Measurements from ENCODE around the gene TMUB1.

The TMUB1 gene

DNA sequence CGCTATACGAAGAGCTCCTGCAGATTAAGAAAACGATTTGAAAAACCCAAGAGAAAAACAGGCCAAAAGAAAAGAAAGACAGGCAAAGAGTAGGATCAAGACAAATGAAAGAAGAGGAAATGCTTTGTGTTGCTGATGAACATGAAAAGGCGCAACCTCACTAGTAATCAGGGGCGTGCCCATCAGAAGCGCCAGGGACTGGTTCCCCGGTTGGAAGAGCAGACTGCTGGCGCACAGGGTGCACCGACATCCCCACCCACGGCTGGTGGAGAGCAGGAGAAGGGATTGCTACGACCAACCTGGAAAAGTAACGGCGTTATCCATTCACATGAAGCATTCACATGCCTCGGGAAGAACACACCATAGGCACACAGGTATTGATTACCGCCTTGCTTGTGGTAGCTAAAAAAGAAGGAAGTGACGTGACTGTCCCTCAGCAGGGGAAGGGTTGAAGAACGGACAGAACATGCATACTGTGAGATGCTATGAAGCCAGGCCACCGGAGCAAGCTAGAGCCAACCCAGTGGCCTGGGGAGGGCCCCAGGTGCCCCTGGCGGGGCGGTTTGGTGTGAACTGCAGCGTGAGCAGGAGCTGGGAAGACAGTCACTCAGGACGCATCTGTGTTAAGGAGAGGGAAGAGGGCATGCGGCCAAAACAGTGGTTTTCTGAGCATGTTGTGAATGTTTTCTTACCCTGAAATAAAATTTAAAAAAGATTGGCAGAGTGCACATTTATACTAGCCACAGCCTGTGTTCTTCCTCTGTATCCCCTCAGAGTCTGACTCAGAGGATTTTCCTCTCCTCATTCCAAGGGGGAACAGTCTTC lies 21.3 kb upstream of the TMUB1 start:
- Histone ChIP-seq H3K9ac (ENCODE audit: low read length in 5 of 5) (no peak overlapping the region), H3K4me3 (ENCODE audit: low read depth in 1 of 5, low read length in 5 of 5) (no peak overlapping the region), H3K27ac (ENCODE audit: low read depth, low read length) (no peak overlapping the region), H3K9me3 (ENCODE audit: control insufficient read depth in 5 of 5, low read length in 5 of 5) (no peaks in the 10 kb centered on the region), H3K36me3 (ENCODE audit: control insufficient read depth in 5 of 5, insufficient read depth in 5 of 5, low read length in 5 of 5) (peaks cover 0 to 19% (median 7%) of the 10 kb centered on the region in 5 donors), H3K4me1 (ENCODE audit: control insufficient read depth in 5 of 5, insufficient read depth in 5 of 5, low read length in 5 of 5) (peaks cover 2 to 38% (median 24%) of the 10 kb centered on the region in 5 donors), H3K27me3 (ENCODE audit: control insufficient read depth in 5 of 5, insufficient read depth in 4 of 5, low read length in 5 of 5) (no peaks in the 10 kb centered on the region)

DNA sequence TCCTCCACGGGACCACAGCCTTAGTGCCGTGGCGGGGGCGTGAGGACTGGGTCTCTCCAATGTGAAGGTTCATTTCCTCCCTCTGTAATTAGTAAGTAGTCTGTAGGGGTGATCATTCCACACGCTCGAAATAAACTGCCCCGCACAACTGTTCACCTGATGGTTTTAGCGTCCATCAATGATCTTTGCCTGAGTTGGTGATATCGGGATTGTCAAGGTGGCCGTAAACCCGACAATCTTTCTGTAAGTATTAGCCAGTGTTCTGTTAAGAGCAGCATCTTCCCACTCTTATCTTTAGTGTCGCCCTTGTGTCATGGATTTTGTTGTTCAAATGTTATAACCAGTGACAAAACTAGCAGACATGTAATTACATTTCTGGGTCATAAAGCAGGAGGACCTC lies 20.7 kb upstream of the TMUB1 start:
- H3K36me3 ChIP-seq (ENCODE audit: control insufficient read depth in 5 of 5, insufficient read depth in 5 of 5, low read length in 5 of 5): peaks cover 0 to 19% (median 7%) of the 10 kb centered on the region in 5 donors
- H3K27me3 ChIP-seq (ENCODE audit: control insufficient read depth in 5 of 5, insufficient read depth in 4 of 5, low read length in 5 of 5): no peaks in the 10 kb centered on the region
- no peak overlapping the region for H3K4me3 ChIP-seq (ENCODE audit: low read depth in 1 of 5, low read length in 5 of 5)
- no peak overlapping the region for H3K27ac ChIP-seq (ENCODE audit: low read depth, low read length)
- H3K9me3 ChIP-seq (ENCODE audit: control insufficient read depth in 5 of 5, low read length in 5 of 5): no peaks in the 10 kb centered on the region
- peaks cover 2 to 36% (median 27%) of the 10 kb centered on the region in 5 donors for H3K4me1 ChIP-seq (ENCODE audit: control insufficient read depth in 5 of 5, insufficient read depth in 5 of 5, low read length in 5 of 5)
- H3K9ac ChIP-seq (ENCODE audit: low read length in 5 of 5): no peak overlapping the region

DNA sequence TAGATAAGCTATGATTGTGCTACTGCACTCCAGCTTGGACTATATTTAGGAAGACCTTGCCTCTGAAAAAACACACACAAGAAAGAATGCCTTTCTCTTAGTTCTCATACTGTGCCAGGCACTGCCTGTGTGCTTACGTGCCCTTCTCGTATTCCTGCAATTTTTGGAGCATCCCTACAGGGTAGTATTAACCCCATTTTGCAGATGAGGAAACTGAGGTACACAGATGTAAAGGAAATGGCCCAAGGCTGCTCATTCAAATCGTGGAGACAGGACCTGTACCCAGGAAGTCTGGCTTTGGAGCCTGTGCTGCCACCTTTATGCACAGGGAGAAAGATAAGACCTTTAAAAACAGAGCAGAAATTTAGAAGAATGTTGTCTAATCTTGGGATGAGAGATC lies 19.7 kb upstream of the TMUB1 start:
- Histone ChIP-seq H3K4me1 (ENCODE audit: control insufficient read depth in 5 of 5, insufficient read depth in 5 of 5, low read length in 5 of 5) (peaks cover 2 to 33% (median 27%) of the 10 kb centered on the region in 5 donors), H3K36me3 (ENCODE audit: control insufficient read depth in 5 of 5, insufficient read depth in 5 of 5, low read length in 5 of 5) (peaks cover 0 to 19% (median 7%) of the 10 kb centered on the region in 5 donors), H3K4me3 (ENCODE audit: low read depth in 1 of 5, low read length in 5 of 5) (no peak overlapping the region), H3K27me3 (ENCODE audit: control insufficient read depth in 5 of 5, insufficient read depth in 4 of 5, low read length in 5 of 5) (no peaks in the 10 kb centered on the region), H3K27ac (ENCODE audit: low read depth, low read length) (no peak overlapping the region), H3K9me3 (ENCODE audit: control insufficient read depth in 5 of 5, low read length in 5 of 5) (no peaks in the 10 kb centered on the region), H3K9ac (ENCODE audit: low read length in 5 of 5) (no peak overlapping the region)

DNA sequence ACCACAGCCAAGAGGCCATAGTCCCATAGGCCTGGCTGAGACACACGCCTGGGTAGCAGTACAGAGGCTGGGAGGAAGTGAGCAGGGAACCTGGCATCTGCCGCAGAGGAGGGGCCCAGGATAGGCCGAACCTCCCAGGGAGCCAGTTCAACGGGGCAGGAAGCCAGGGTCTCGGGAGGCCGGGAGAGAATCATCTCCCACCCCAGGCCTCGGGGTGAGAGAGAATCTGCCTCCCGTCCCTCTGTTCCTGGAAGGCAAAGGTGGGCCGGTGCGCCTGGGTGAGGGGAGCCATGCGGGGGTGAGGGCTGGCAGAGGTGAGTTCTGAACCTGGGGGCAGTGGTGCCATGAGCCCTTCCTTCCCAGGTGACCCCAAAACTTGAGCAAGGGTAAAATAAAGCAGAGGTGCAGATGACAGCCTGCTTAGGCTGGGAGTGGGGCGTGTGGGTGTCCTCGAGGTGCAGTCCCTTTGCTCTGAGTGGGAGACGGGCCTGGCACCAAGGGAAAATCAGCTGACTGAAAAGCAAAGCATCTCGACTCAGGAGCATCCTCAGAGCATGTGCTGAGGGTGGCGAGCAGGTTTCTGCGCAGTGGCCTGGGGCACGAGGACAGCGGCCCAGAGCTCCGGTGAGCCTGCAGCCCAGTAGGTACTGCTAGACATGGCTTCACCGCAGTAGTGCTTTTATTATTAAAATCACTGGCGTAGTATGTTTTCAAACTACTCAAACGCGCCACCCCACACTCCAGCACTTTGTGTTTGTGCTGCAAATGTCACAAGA lies 18.5 kb upstream of the TMUB1 start:
- Histone ChIP-seq H3K4me1 (ENCODE audit: control insufficient read depth in 5 of 5, insufficient read depth in 5 of 5, low read length in 5 of 5) (peaks cover 2 to 30% (median 25%) of the 10 kb centered on the region in 5 donors), H3K27ac (ENCODE audit: low read depth, low read length) (no peak overlapping the region), H3K9ac (ENCODE audit: low read length in 5 of 5) (peak overlapping the region in 1 of 5 donors; percentile 47), H3K27me3 (ENCODE audit: control insufficient read depth in 5 of 5, insufficient read depth in 4 of 5, low read length in 5 of 5) (no peaks in the 10 kb centered on the region), H3K9me3 (ENCODE audit: control insufficient read depth in 5 of 5, low read length in 5 of 5) (no peaks in the 10 kb centered on the region), H3K4me3 (ENCODE audit: low read depth in 1 of 5, low read length in 5 of 5) (no peak overlapping the region), H3K36me3 (ENCODE audit: control insufficient read depth in 5 of 5, insufficient read depth in 5 of 5, low read length in 5 of 5) (peaks cover 0 to 19% (median 7%) of the 10 kb centered on the region in 5 donors)

DNA sequence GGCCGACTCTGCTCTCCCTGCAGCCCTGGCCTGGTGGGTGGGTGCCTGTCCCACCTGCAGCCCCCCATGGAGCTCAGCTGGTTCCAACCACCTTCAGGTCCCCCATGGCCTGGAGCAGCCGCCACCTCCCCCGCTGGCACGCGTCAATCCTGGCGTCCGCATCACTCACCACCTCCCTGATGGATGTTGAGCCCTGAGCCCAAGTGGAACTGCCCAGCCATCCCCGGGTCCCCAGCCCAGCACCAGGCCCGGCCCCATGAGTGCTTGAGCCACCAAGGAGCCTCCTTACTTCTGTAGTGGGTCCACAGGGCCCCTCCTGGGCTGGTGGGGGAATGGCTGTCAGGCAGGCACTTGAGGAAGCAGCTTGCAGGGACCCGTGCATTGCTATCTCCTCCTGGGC lies 17.6 kb upstream of the TMUB1 start:
- H3K9ac ChIP-seq (ENCODE audit: low read length in 5 of 5): peak overlapping the region in 2 of 5 donors; percentile 32 to 47
- H3K27ac ChIP-seq (ENCODE audit: low read depth, low read length): no peak overlapping the region
- H3K36me3 ChIP-seq (ENCODE audit: control insufficient read depth in 5 of 5, insufficient read depth in 5 of 5, low read length in 5 of 5): peaks cover 0 to 14% (median 2%) of the 10 kb centered on the region in 5 donors
- H3K4me3 ChIP-seq (ENCODE audit: low read depth in 1 of 5, low read length in 5 of 5): no peak overlapping the region
- H3K4me1 ChIP-seq (ENCODE audit: control insufficient read depth in 5 of 5, insufficient read depth in 5 of 5, low read length in 5 of 5): peaks cover 2 to 33% (median 25%) of the 10 kb centered on the region in 5 donors
- no peaks in the 10 kb centered on the region for H3K27me3 ChIP-seq (ENCODE audit: control insufficient read depth in 5 of 5, insufficient read depth in 4 of 5, low read length in 5 of 5)
- no peaks in the 10 kb centered on the region for H3K9me3 ChIP-seq (ENCODE audit: control insufficient read depth in 5 of 5, low read length in 5 of 5)

DNA sequence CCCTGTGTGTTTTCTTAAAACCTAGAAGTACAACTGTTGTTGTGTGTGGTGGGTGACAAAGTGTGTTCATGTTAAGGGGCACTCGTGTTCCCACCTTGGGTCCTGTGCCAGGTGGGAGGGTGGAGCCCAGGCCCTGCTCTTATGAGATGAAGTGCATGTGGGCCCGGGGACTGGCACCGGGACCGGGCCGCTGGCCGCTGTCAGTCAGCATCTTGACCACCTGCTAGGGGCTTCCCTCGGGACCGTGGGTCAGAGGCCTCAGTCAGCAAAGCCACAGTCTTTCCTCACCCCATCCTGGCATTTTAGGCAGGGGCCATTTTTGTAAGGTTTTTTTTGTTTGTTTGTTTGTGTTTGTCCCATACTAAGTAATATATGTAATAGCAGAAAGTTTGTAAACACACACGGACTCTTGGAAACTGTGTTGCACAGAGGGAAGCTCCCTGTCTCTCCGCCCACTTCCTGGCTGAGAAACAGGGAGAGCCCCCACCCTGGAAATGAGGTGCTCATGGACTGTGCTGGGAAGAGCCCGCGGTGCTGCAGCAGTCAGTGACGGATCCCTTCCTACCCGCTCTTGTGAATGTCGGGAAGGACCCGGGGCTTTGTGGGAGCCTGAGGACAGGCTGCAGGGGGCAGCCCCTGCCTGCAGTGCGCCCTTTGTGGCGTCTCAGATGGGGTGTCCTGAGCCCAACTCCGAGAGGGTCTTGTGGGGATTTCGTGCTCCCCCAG lies 16.4 kb upstream of the TMUB1 start:
- Histone ChIP-seq H3K27me3 (ENCODE audit: control insufficient read depth in 5 of 5, insufficient read depth in 4 of 5, low read length in 5 of 5) (no peaks in the 10 kb centered on the region), H3K36me3 (ENCODE audit: control insufficient read depth in 5 of 5, insufficient read depth in 5 of 5, low read length in 5 of 5) (peaks cover 0 to 12% (median 2%) of the 10 kb centered on the region in 5 donors), H3K27ac (ENCODE audit: low read depth, low read length) (no peak overlapping the region), H3K9me3 (ENCODE audit: control insufficient read depth in 5 of 5, low read length in 5 of 5) (no peaks in the 10 kb centered on the region), H3K9ac (ENCODE audit: low read length in 5 of 5) (peak overlapping the region in 1 of 5 donors; percentile 17), H3K4me3 (ENCODE audit: low read depth in 1 of 5, low read length in 5 of 5) (no peak overlapping the region), H3K4me1 (ENCODE audit: control insufficient read depth in 5 of 5, insufficient read depth in 5 of 5, low read length in 5 of 5) (peaks cover 2 to 36% (median 29%) of the 10 kb centered on the region in 5 donors)

DNA sequence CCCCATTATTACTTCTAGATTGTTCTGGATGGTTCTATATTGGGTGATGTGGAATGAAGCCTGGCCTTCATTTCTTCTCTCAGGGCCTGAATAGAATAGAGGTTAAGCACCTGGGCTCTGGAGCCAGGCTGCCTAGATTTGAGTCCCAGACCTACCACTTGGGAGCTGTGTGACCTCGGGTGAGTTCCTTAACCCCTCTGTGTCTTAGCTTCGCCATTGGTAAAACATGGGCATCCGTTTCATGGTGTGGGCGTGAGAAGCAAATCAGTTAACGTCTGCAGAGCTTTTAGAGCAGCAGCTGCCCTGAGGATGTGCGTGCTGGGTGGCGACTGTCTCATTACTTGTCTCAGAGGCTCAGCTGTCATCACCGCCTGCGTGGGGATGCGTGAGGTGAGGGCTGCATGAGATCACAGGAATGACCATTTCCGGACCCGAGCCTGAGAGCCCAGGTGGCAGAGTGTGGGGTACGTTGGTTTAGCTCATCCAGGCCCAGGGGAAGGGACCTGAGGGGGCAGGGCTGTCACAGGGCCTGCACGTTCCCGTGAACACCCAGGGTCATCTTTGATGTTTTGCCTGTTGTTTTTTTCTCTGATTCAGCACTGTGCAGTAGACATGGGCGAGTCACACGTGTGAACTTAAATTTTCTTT lies 12.7 kb upstream of the TMUB1 start:
- peaks cover 0 to 7% (median 5%) of the 10 kb centered on the region in 5 donors for H3K36me3 ChIP-seq (ENCODE audit: control insufficient read depth in 5 of 5, insufficient read depth in 5 of 5, low read length in 5 of 5)
- no peak overlapping the region for H3K9ac ChIP-seq (ENCODE audit: low read length in 5 of 5)

DNA sequence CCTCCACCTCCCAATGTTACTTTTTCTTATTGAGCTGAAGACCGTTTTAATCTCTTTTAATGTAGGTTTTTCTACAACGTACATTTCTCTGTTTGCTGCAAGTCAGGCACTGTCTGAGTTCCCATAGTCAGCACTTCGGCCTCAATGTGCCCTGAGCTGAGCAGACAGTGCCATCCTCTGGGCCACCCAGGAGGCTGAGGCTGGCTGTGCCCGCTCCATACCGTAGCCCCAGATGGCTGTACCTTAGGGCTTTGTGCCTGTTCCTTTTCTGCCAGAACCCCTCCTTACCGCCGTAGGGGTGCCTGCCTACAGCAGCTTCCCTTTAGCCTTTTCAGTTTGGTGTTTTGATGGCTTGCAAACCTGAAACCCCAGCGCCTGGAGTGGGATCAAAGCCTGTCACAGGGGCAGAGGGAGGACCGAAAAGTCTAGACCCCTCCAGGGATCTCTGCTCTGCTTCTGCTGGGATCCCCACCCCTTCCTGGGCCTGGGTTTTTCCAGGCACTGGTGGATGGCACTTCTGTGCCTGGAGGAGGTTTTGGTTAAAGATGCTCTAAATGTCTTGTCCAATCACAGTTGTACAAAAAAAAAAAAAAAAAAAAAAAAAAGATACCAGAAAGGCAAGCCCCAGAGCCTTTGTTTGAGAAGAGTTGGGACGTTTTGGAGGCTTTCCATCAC lies 12.0 kb upstream of the TMUB1 start:
- H3K36me3 ChIP-seq (ENCODE audit: control insufficient read depth in 5 of 5, insufficient read depth in 5 of 5, low read length in 5 of 5): peaks cover 0 to 7% (median 4%) of the 10 kb centered on the region in 5 donors
- H3K9me3 ChIP-seq (ENCODE audit: control insufficient read depth in 5 of 5, low read length in 5 of 5): no peaks in the 10 kb centered on the region
- peaks cover 18 to 62% (median 54%) of the 10 kb centered on the region in 5 donors for H3K4me1 ChIP-seq (ENCODE audit: control insufficient read depth in 5 of 5, insufficient read depth in 5 of 5, low read length in 5 of 5)
- peak overlapping the region in 2 of 5 donors; percentile 3 to 45 for H3K9ac ChIP-seq (ENCODE audit: low read length in 5 of 5)
- no peak overlapping the region for H3K4me3 ChIP-seq (ENCODE audit: low read depth in 1 of 5, low read length in 5 of 5)
- H3K27me3 ChIP-seq (ENCODE audit: control insufficient read depth in 5 of 5, insufficient read depth in 4 of 5, low read length in 5 of 5): no peaks in the 10 kb centered on the region
- peak overlapping the region; percentile 30 for H3K27ac ChIP-seq (ENCODE audit: low read depth, low read length)

More for the DNA sequence above, 12.7 kb upstream of the TMUB1 start:
- Histone ChIP-seq H3K27me3 (ENCODE audit: control insufficient read depth in 5 of 5, insufficient read depth in 4 of 5, low read length in 5 of 5) (no peaks in the 10 kb centered on the region), H3K4me1 (ENCODE audit: control insufficient read depth in 5 of 5, insufficient read depth in 5 of 5, low read length in 5 of 5) (peaks cover 16 to 58% (median 47%) of the 10 kb centered on the region in 5 donors), H3K4me3 (ENCODE audit: low read depth in 1 of 5, low read length in 5 of 5) (no peak overlapping the region), H3K27ac (ENCODE audit: low read depth, low read length) (peak overlapping the region; percentile 30), H3K9me3 (ENCODE audit: control insufficient read depth in 5 of 5, low read length in 5 of 5) (no peaks in the 10 kb centered on the region)

DNA sequence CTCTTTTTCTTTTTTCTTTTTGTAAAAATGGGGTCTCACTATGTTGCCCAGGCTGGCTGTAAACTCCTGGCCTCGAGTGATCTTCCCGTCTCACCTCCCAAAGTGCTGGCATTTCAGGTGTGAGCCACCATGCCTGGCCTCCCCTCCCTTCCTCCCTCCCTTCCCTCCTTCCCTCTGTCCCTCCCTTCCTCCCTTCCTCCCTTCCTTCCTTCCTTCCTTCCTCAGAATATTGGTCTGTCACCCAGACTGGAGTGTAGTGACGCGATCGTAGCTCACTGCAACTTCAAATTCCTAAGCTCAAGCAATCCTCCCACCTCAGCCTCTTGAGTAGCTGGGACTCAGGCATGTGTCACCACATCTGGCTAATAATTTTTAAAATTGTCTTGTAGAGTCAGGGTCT lies 11.4 kb upstream of the TMUB1 start:
- Histone ChIP-seq H3K27ac (ENCODE audit: low read depth, low read length) (peak overlapping the region; percentile 30), H3K9me3 (ENCODE audit: control insufficient read depth in 5 of 5, low read length in 5 of 5) (no peaks in the 10 kb centered on the region), H3K9ac (ENCODE audit: low read length in 5 of 5) (peak overlapping the region in 1 of 5 donors; percentile 45), H3K36me3 (ENCODE audit: control insufficient read depth in 5 of 5, insufficient read depth in 5 of 5, low read length in 5 of 5) (peaks cover 0 to 7% (median 0%) of the 10 kb centered on the region in 5 donors), H3K27me3 (ENCODE audit: control insufficient read depth in 5 of 5, insufficient read depth in 4 of 5, low read length in 5 of 5) (no peaks in the 10 kb centered on the region), H3K4me1 (ENCODE audit: control insufficient read depth in 5 of 5, insufficient read depth in 5 of 5, low read length in 5 of 5) (peaks cover 20 to 62% (median 55%) of the 10 kb centered on the region in 5 donors), H3K4me3 (ENCODE audit: low read depth in 1 of 5, low read length in 5 of 5) (no peak overlapping the region)

Data from subcutaneous abdominal adipose tissue (tissue), 5 donors.